Fibroblast of the aortic adventitia (primary cell): ENCODE data around the gene ENPP7. TPM values are rescaled to one million over a fixed set of nuclear protein-coding genes. Genes with fewer than 3 reads are reported as not detected.

ENCODE experiments used
- DNase-seq: peaks from one replicate; pipeline ENCODE4 v3.0.0-alpha.2; 2010; ENCODE audit warnings: low read depth
- H3K4me3 ChIP-seq: 2 replicates; pipeline ENCODE4 v1.5.1; 2011; ENCODE audit warnings: low read depth, mild to moderate bottlenecking, control low read depth, low read length, moderate library complexity
- CTCF ChIP-seq: IDR thresholded peaks from 2 replicates; pipeline ENCODE4 v1.5.1; 2011; ENCODE audit warnings: mild to moderate bottlenecking, low read length, control low read depth, inconsistent platforms; ENCODE audit not compliant: insufficient read depth
- total RNA-seq: library from RNA; depleted of rRNA; stranded (reverse); fragments of >200 nt; gene quantifications from 2 replicates; pipeline ENCODE4 v1.2.3, GENCODE V29; 2012; ENCODE audit warnings: low replicate concordance

Gene ENPP7
- total RNA-seq, 1 donor: not detected

GRCh38 chr17:79738643-79739042 is 7.9 kb downstream of the ENPP7 start:
- no peak overlapping the region for H3K4me3 ChIP-seq
- no peak for DNase-seq
- no peak for TF ChIP-seq CTCF

- no peak overlapping the region for H3K4me3 ChIP-seq
- no peak for DNase-seq
- no peak for TF ChIP-seq CTCF
These were observed 8.7 kb downstream of the ENPP7 start for GRCh38 chr17:79739148-79740062.

- TF ChIP-seq CTCF: no peak
- peak; percentile 15 for DNase-seq
- no peak overlapping the region for H3K4me3 ChIP-seq
These were observed 9.7 kb downstream of the ENPP7 start for GRCh38 chr17:79740413-79740812.

GRCh38 chr17:79741401-79741750 is 10.6 kb downstream of the ENPP7 start:
- no peak overlapping the region for H3K4me3 ChIP-seq
- no peak for DNase-seq
- no peak for TF ChIP-seq CTCF

GRCh38 chr17:79741751-79742588 is 11.2 kb downstream of the ENPP7 start:
- DNase-seq: peak; percentile 38
- H3K4me3 ChIP-seq: no peak overlapping the region
- TF ChIP-seq CTCF: peak; percentile 80

- no peak for DNase-seq
- H3K4me3 ChIP-seq: no peak overlapping the region
- TF ChIP-seq CTCF: no peak
These were observed 11.8 kb downstream of the ENPP7 start for GRCh38 chr17:79742589-79742918.
